Tibial nerve (tissue), 3 donors: Measurements from ENCODE around the gene TNFRSF25.
"Not testable (repeated sequence)": the region's sequence is repeated elsewhere in the genome, so short reads cannot be mapped to it uniquely, and the experiment has no call there.

Experiments used
- EP300 ChIP-seq, 2 donors: sonication (generic); formaldehyde crosslinking; IDR thresholded peaks; one replicate each; pipeline ENCODE4 v1.6.1; 2017; ENCODE audit warnings: antibody characterized with exemption in 2 of 2, mild to moderate bottlenecking in 1 of 2
- POLR2A ChIP-seq, 2 donors: fragments of 450-650 bp; IDR thresholded peaks; one replicate each; pipeline ENCODE4 v1.6.1; 2017; ENCODE audit warnings: antibody characterized with exemption in 2 of 2, mild to moderate bottlenecking in 2 of 2, moderate library complexity in 2 of 2

DNA sequence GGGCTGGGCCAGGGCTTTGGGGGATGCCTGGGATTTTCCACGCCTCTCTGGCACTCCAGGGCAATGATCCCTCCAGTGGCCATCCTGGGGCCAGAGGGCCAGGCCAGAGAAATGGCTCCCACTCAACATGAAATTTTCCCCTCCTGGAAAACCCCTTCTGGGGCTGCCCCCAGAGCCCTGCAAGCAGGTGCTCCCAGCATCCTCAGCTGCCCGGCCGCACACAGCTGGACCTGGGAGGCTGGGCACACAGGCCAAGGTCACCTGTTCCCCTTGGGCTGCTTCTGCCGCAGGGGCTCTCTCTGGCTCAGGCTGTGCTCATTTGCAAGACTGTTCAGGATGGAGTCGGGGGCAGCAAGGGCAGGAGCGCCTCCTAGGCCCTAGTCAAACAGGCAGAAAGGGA, 37.5 kb downstream of the TNFRSF25 start:
- not testable (repeated sequence) for TF ChIP-seq POLR2A, EP300 (IDR thresholded peaks at IDR 0.05)
